PFSK-1 (cell line): ENCODE data around the gene CGREF1.

ENCODE experiments used
- FOXP2 ChIP-seq: optimal IDR thresholded peaks from 2 replicates; pipeline ENCODE3; 2011; ENCODE audit warnings: borderline replicate concordance, control low read depth, inconsistent platforms; ENCODE audit not compliant: insufficient read depth; ENCODE audit errors: extremely low read length, extremely low read depth
- POLR2AphosphoS5 ChIP-seq: IDR thresholded peaks from 2 replicates; pipeline ENCODE4 v1.6.1; 2012; ENCODE audit warnings: low read depth, mild to moderate bottlenecking, control low read depth, low read length, moderate library complexity
- SIN3A ChIP-seq: IDR thresholded peaks from 2 replicates; pipeline ENCODE4 v1.6.1; 2012; ENCODE audit warnings: mild to moderate bottlenecking, low read length, moderate library complexity, borderline replicate concordance; ENCODE audit not compliant: insufficient read depth
- TAF1 ChIP-seq: IDR thresholded peaks from 2 replicates; pipeline ENCODE4 v1.6.1; 2012; ENCODE audit warnings: low read length, control low read depth, borderline replicate concordance; ENCODE audit not compliant: insufficient read depth
- TF ChIP-seq, protein P1 (sequence below), 2 experiments: IDR thresholded peaks; 2 replicates each; pipeline versions ENCODE4 v1.6.1 to v1.8.0; 2011 to 2012; ENCODE audit warnings: low read depth in 2 of 2, low read length in 2 of 2, control low read depth in 1 of 2, inconsistent platforms in 1 of 2, mild to moderate bottlenecking in 1 of 2, moderate library complexity in 1 of 2; ENCODE audit not compliant: insufficient read depth in 1 of 2

The CGREF1 gene

DNA sequence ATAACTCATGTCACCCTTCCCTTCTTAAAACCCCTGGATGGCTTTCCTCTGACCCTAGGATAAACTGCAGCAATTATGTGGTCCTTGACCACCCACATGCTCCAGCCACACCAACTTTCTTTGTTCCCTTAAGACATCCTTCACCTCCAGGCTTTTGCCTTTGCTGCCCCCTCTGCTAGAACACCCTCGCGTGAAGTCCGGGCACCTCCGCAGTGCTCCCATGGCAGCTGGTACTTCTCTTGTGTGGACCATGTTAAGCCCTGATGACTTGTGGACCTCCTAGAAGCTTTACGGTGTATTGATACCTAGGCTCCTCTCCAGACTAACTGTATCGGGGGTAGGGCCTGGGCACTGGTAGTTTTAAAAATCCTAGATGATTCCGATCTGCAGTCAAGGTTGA, 3.9 kb upstream of the CGREF1 start:
- TF ChIP-seq TAF1 = no peak
- TF ChIP-seq FOXP2 = no peak
- no peak for TF ChIP-seq POLR2AphosphoS5
- TF ChIP-seq SIN3A = no peak
- TF ChIP-seq, protein P1, sequence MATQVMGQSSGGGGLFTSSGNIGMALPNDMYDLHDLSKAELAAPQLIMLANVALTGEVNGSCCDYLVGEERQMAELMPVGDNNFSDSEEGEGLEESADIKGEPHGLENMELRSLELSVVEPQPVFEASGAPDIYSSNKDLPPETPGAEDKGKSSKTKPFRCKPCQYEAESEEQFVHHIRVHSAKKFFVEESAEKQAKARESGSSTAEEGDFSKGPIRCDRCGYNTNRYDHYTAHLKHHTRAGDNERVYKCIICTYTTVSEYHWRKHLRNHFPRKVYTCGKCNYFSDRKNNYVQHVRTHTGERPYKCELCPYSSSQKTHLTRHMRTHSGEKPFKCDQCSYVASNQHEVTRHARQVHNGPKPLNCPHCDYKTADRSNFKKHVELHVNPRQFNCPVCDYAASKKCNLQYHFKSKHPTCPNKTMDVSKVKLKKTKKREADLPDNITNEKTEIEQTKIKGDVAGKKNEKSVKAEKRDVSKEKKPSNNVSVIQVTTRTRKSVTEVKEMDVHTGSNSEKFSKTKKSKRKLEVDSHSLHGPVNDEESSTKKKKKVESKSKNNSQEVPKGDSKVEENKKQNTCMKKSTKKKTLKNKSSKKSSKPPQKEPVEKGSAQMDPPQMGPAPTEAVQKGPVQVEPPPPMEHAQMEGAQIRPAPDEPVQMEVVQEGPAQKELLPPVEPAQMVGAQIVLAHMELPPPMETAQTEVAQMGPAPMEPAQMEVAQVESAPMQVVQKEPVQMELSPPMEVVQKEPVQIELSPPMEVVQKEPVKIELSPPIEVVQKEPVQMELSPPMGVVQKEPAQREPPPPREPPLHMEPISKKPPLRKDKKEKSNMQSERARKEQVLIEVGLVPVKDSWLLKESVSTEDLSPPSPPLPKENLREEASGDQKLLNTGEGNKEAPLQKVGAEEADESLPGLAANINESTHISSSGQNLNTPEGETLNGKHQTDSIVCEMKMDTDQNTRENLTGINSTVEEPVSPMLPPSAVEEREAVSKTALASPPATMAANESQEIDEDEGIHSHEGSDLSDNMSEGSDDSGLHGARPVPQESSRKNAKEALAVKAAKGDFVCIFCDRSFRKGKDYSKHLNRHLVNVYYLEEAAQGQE (IDR thresholded peaks at IDR 0.05; ENCODE audit: insufficient read depth in 1 of 2, low read depth in 2 of 2, low read length in 2 of 2) = no peak

DNA sequence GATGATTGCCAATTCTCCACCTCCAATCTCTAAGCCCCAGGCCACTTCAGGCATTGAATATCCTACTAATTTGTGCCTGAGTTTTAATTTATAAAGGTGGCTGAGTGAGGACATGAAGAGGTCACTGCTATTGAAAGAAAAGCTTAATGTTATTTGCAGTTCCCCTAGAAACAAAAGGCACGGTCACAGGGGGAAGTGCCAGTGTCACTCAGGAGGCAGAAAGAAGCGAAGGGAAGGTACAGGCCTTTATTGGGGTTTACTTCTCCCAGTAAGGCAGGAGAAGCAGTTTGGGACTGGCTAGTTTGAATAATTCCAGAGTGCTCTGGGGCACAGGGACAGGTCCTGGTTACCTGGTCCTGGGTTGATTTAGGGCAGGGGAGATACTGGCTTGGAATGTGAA, 3.0 kb upstream of the CGREF1 start:
- TF ChIP-seq TAF1 (no peak), POLR2AphosphoS5 (no peak), SIN3A (no peak), FOXP2 (no peak)
- TF ChIP-seq, protein P1 (IDR thresholded peaks at IDR 0.05; ENCODE audit: insufficient read depth in 1 of 2, low read depth in 2 of 2, low read length in 2 of 2) = no peak

DNA sequence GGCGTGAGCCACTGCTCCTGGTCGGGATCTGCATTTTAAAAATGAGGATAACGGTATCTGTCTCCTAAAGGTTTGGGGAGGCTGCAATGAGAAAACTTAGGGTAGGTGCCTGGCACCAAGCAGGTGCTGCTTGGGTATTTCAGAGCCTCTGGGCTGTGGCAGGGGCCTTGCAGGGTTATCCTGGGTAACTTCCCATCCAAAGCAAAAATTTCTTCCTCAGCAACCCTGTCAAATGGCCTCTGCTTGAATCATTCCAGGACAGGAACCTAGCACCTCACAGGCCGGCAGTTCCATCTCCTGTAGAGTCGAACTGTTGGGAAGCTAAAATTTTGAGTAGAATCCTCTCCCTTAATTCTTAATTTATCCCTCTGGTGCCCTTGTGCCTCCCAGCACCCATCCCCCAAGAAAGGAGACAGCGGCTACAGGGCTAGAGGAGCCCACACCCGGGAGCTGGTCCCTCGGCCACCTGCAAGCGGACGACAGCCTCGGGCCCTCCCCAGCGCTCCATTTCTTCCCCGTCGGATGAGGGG, 868 bp downstream of the CGREF1 start:
- TF ChIP-seq FOXP2 = no peak
- no peak for TF ChIP-seq SIN3A
- TF ChIP-seq, protein P1 (IDR thresholded peaks at IDR 0.05; ENCODE audit: insufficient read depth in 1 of 2, low read depth in 2 of 2, low read length in 2 of 2) = no peak
- no peak for TF ChIP-seq POLR2AphosphoS5
- no peak for TF ChIP-seq TAF1

DNA sequence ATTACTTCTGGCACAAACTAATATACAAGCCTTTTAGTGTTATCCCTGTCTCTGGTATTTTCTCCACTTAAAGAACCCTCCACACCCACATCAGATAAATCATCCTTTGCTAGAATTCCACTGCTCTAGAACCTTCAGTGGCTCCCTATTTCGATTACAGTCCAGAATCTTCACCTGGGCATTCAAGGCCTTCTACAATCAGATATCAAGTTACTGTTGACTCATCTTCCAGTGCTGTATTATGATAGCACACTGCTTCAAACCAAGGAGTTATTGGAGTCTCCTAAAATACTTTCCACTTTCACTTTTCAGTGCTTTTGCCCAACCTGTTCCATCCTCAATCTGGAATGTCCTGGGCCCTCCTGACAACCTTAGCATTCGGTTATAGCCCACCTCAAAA, 3.4 kb downstream of the CGREF1 start:
- TF ChIP-seq TAF1 (no peak), POLR2AphosphoS5 (no peak), SIN3A (no peak), FOXP2 (no peak)
- TF ChIP-seq, protein P1 (IDR thresholded peaks at IDR 0.05; ENCODE audit: insufficient read depth in 1 of 2, low read depth in 2 of 2, low read length in 2 of 2) = no peak

DNA sequence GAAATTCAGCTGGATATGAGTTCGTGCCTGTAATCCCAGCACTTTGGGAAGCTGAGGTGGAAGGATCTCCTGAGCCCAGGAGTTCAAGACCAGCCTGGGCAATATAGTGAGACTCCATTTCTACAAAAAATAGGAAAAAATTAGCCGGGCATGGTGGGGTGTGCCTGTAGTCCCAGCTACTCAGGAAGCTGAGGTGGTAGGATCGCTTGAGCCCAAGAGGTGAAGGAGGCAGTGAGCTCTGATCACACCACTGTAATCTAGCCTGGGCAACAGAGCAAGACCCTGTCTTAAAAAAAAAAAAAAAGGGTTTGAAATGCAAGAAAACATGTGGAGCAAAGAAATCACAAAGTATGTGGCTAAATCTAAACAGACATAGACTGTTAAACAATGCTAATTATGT, 9.8 kb downstream of the CGREF1 start:
- no peak for TF ChIP-seq FOXP2
- no peak for TF ChIP-seq POLR2AphosphoS5
- TF ChIP-seq, protein P1 (IDR thresholded peaks at IDR 0.05; ENCODE audit: insufficient read depth in 1 of 2, low read depth in 2 of 2, low read length in 2 of 2) = no peak
- no peak for TF ChIP-seq TAF1
- no peak for TF ChIP-seq SIN3A
